Ishikawa (cell line): ENCODE data around the gene CDH13.

Experiments
- CEBPB ChIP-seq: IDR thresholded peaks from 2 replicates; pipeline ENCODE4 v1.6.1; 2012
- EGR1 ChIP-seq: IDR thresholded peaks from 2 replicates; pipeline ENCODE4 v1.6.1; 2012
- EP300 ChIP-seq: IDR thresholded peaks from 2 replicates; pipeline ENCODE4 v1.6.1; 2012; ENCODE audit warnings: borderline replicate concordance
- MAX ChIP-seq: IDR thresholded peaks from 2 replicates; pipeline ENCODE4 v1.6.1; 2012
- NFIC ChIP-seq: IDR thresholded peaks from 2 replicates; pipeline ENCODE4 v1.6.1; 2012
- RAD21 ChIP-seq: IDR thresholded peaks from 2 replicates; pipeline ENCODE4 v1.6.1; 2012; ENCODE audit warnings: low read depth
- REST ChIP-seq: IDR thresholded peaks from 2 replicates; pipeline ENCODE4 v1.6.1; 2012; ENCODE audit warnings: low read depth, mild to moderate bottlenecking
- TAF1 ChIP-seq: IDR thresholded peaks from 2 replicates; pipeline ENCODE4 v1.6.1; 2012; ENCODE audit warnings: low read depth, mild to moderate bottlenecking
- TEAD4 ChIP-seq: IDR thresholded peaks from 2 replicates; pipeline ENCODE4 v1.6.1; 2012
- YY1 ChIP-seq: IDR thresholded peaks from 2 replicates; pipeline ENCODE4 v1.6.1; 2012; ENCODE audit warnings: low read depth
- ZBTB7A ChIP-seq: IDR thresholded peaks from 2 replicates; pipeline ENCODE4 v1.6.1; 2012; ENCODE audit warnings: low read depth
- TF ChIP-seq, protein P1 (sequence below): IDR thresholded peaks from 2 replicates; pipeline ENCODE4 v1.6.1; 2012

DNA sequence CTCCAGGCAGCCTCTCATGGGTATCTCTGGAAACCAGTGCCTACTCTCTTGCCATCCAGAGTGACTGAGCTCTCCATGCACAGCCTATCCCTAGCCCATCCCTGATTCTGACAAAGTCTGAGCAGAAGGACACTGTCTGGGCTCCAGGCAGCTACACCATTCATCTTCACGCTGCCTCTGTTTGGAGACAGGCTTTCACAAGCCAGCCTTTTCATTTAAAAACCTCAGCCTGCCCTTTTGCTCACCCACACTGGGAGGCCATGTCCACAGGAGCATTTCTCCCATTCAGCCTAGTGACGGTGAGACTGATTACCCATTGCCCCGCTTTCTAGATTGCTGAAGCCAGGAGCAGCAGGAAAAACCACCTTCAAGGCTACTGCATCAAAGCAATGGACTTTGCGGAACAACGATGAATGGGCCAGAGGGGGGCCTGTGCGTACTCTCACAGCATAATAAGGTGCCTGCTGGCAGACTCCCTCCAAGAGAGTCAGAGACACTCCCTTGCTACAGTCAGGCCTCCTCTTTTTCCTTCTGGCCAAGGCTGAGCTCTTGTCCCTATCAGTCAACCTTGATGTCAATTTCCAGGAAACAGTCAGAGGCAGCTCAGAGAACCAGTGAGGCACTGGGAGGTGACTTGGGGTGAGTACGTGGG is 24.7 kb upstream of the CDH13 start:
- no peak for TF ChIP-seq RAD21
- TF ChIP-seq TAF1: no peak
- no peak for TF ChIP-seq EP300
- no peak for TF ChIP-seq REST
- no peak for TF ChIP-seq EGR1
- no peak for TF ChIP-seq YY1
- TF ChIP-seq NFIC: no peak
- TF ChIP-seq, protein P1, sequence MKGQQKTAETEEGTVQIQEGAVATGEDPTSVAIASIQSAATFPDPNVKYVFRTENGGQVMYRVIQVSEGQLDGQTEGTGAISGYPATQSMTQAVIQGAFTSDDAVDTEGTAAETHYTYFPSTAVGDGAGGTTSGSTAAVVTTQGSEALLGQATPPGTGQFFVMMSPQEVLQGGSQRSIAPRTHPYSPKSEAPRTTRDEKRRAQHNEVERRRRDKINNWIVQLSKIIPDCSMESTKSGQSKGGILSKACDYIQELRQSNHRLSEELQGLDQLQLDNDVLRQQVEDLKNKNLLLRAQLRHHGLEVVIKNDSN: no peak
- no peak for TF ChIP-seq MAX
- no peak for TF ChIP-seq ZBTB7A
- no peak for TF ChIP-seq CEBPB
- TF ChIP-seq TEAD4: no peak
